Ovary (tissue), 9 donors: ENCODE measurements around the gene PKMYT1. TPM values are rescaled to one million over a fixed set of nuclear protein-coding genes. Genes with fewer than 3 reads are reported as not detected.

Source experiments
- DNase-seq, 5 donors: peaks; one replicate each; pipeline ENCODE4 v3.0.0-alpha.2; 2019 to 2020
- H3K27ac ChIP-seq, 2 donors: fragments of 200-600 bp; one replicate each; pipeline versions ENCODE4 v1.5.1 to v1.8.0; 2019 to 2022
- H3K27me3 ChIP-seq: fragments of 200-600 bp; one replicate; pipeline ENCODE4 v1.8.0; 2022
- H3K36me3 ChIP-seq: fragments of 200-600 bp; sonication (generic); one replicate; pipeline ENCODE4 v1.5.1; 2019
- H3K4me1 ChIP-seq: one replicate; pipeline ENCODE4 v1.8.1; 2013; ENCODE audit warnings: mild to moderate bottlenecking, moderate library complexity; ENCODE audit not compliant: insufficient read depth
- H3K4me3 ChIP-seq: fragments of 200-600 bp; sonication (generic); one replicate; pipeline ENCODE4 v1.5.1; 2017
- H3K9me3 ChIP-seq, 2 donors: fragments of 200-600 bp in 1 of 2; sonication (generic) in 1 of 2; one replicate each; pipeline versions ENCODE4 v1.5.1 to v1.8.1; 2013 to 2019; ENCODE audit warnings: mild to moderate bottlenecking in 1 of 2, moderate library complexity in 1 of 2
- EP300 ChIP-seq: sonication (generic); formaldehyde crosslinking; IDR thresholded peaks from one replicate; pipeline ENCODE4 v1.6.1; 2017; ENCODE audit warnings: antibody characterized with exemption
- POLR2A ChIP-seq: fragments of 450-650 bp; IDR thresholded peaks from one replicate; pipeline ENCODE4 v1.6.1; 2017; ENCODE audit warnings: antibody characterized with exemption, mild to moderate bottlenecking, moderate library complexity
- WGBS, 3 donors: extraction: QIAGEN DNeasy Blood & Tissue Kit in 1 of 3; methylation state at CpG; one replicate each; pipeline versions ENCODE4 v1.1.5 to v1.1.7; 2013 to 2017; 5-methylcytosine and 5-hydroxymethylcytosine counted together
- intact Hi-C, 4 donors: fragments of 100-400 bp; cut with DNase I; formaldehyde crosslinking; loops; one replicate each; pipeline versions ENCODE4 v1.11.0 to v1.15.1; 2022 to 2023
- polyA plus RNA-seq, 2 donors: library from polyadenylated mRNA; stranded (reverse); fragments of 200-250 nt in 1 of 2; fragments of 350-450 nt in 1 of 2; fragmentation: Illumina TruSeq in 1 of 2; extraction: RNeasy Lipid Tissue Mini Kit (QIAGEN cat#74804) in 1 of 2; gene quantifications; one replicate each; pipeline ENCODE4 v1.2.3, GENCODE V29; 2013 to 2014
- small RNA-seq: library from RNA; depleted of rRNA; stranded (forward); fragments of <200 nt; gene quantifications from one replicate; pipeline ENCODE3, GENCODE V24; 2016
- total RNA-seq, 7 donors: library from RNA; depleted of rRNA in 2 of 7; stranded (reverse); fragments of >200 nt in 2 of 7; fragmentation: NEBNext Ultra II Directional in 3 of 7; extraction: Animal tissue kit (Norgen Biotek cat#: 25700) in 3 of 7; gene quantifications; one replicate each; pipeline versions ENCODE4 v1.1.0 to v1.2.4, GENCODE V29; 2016 to 2023
- TF ChIP-seq, protein P1 (sequence below), 3 donors: fragments of 450-650 bp in 2 of 3; fragments of 200-600 bp in 1 of 3; IDR thresholded peaks; one replicate each; pipeline versions ENCODE4 v1.5.1 to v1.8.0; 2016 to 2022; ENCODE audit warnings: antibody characterized with exemption in 3 of 3, mild to moderate bottlenecking in 1 of 3
- donor health status: DM: no; HTN: no; CAD: no; lungs with moderate emphysema.
- donor health status: DM: no; HTN: no; CAD: no.
- donor health status: Bipolar disorder and iron deficiency.
- donor health status: DM: yes; HTN: yes; CAD: no.
- donor health status: DM: no; HTN: no; CAD: no.
- donor health status: DM: yes; HTN: yes; CAD: no.

The PKMYT1 gene
- total and polyA plus RNA-seq, 9 donors: 0.23 to 2.6 (median 0.86) TPM; not detected in 3

DNA sequence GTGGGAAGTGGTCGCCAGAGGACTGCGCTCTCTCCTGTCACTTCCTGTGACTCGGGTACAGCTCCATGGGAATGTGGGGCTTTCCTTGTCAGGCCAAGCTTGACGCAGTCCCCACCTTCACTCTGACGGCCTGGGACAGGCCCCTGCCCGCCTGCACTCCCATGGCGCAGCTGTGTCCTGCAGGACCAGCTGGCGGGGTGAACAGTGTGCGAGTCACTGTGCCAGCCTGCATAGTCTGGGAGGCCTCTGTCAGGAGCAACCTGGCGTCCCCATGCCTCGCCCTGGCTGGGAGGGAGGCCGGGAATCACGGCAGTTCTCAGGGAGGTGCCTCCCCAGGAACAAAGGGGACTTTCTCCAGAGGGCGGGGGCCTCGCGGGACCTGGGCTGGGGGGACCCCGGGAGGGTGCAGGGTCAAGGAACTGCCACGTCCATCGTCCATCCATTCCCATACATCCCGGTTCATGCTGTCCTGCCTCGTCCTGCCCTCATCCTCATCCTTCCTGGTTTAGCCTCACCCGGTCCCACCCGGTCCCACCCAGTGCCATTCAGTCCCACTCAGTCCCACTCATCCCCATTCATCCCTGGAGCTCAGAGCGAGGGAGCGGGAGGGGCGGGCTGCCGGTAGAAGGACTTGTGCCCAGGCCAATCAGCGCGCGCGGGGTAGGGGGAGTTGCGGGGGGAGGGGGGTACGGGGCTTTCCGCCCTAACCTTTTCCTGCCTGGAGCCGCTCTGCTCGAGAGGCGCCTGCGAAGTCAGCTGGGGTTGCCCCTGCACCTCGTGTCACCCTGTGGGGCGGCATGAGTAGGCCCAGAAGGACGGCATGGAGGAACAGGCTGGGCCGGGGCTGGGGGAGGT, 55.1 kb downstream of the PKMYT1 start:
- 77 to 81% (median 77%) methylated on average over 42 of the region's 42 CpGs for WGBS, 3 donors
- no peaks in the 10 kb centered on the region for H3K27me3 ChIP-seq
- H3K4me3 ChIP-seq: no peak overlapping the region
- TF ChIP-seq EP300 (no peak), POLR2A (no peak)
- TF ChIP-seq, protein P1, sequence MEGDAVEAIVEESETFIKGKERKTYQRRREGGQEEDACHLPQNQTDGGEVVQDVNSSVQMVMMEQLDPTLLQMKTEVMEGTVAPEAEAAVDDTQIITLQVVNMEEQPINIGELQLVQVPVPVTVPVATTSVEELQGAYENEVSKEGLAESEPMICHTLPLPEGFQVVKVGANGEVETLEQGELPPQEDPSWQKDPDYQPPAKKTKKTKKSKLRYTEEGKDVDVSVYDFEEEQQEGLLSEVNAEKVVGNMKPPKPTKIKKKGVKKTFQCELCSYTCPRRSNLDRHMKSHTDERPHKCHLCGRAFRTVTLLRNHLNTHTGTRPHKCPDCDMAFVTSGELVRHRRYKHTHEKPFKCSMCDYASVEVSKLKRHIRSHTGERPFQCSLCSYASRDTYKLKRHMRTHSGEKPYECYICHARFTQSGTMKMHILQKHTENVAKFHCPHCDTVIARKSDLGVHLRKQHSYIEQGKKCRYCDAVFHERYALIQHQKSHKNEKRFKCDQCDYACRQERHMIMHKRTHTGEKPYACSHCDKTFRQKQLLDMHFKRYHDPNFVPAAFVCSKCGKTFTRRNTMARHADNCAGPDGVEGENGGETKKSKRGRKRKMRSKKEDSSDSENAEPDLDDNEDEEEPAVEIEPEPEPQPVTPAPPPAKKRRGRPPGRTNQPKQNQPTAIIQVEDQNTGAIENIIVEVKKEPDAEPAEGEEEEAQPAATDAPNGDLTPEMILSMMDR (IDR thresholded peaks at IDR 0.05): no peak
- intact Hi-C loops: loop anchor here in 1 of 4 donors (5.0 kb wide), 1 partner anchor 48 kb away; no protein-coding TSS in a partner anchor
- DNase-seq: no peak
- peaks cover 1% of the 10 kb centered on the region for H3K4me1 ChIP-seq
- no peak overlapping the region for H3K27ac ChIP-seq
- H3K36me3 ChIP-seq: no peaks in the 10 kb centered on the region
- H3K9me3 ChIP-seq: no peaks in the 10 kb centered on the region

DNA sequence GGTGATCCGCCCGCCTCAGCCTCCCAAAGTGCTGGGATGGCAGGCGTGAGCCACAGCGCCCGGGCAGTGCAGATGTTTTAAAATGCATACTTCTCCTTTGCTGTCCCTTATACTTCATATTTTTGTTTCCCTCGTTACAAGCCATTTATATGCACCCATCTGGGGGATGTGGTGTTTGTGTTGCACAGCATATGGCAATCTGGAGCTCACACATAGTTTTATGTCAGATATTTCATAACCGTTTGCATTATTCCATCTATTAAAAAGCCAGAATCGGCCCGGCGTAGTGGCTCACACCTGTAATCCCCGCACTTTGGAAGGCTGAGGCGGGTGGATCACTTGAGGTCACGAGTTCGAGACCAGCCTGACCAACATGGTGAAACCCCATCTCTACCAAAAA, 56.8 kb downstream of the PKMYT1 start:
- no peaks in the 10 kb centered on the region for H3K36me3 ChIP-seq
- TF ChIP-seq EP300 (no peak), POLR2A (no peak)
- no peaks in the 10 kb centered on the region for H3K9me3 ChIP-seq
- no peak overlapping the region for H3K4me3 ChIP-seq
- intact Hi-C loops: no loop called here
- 93 to 94% (median 94%) methylated on average over 14 of the region's 14 CpGs for WGBS, 3 donors
- no peaks in the 10 kb centered on the region for H3K27me3 ChIP-seq
- H3K4me1 ChIP-seq: peaks cover 4% of the 10 kb centered on the region
- no peak overlapping the region for H3K27ac ChIP-seq
- DNase-seq: no peak

Small RNAs within 50 kb of the gene (small RNA-seq; reads per million reads assigned to genes)
- gene LINC00514: not detected

Other genes starting within 250 kb of the PKMYT1 start
- gene SRRM2, start 227.8 kb downstream of the PKMYT1 start, total RNA-seq: 100 to 1,000 TPM; 300 to 736 (median 470) TPM
- gene SRRM2, start 227.8 kb downstream of the PKMYT1 start, polyA plus RNA-seq: 100 to 1,000 TPM; 524 to 602 TPM
- gene ELOB, start 203.2 kb downstream of the PKMYT1 start, total RNA-seq: 100 to 1,000 TPM; 136 to 498 (median 172) TPM
- gene ELOB, start 203.2 kb downstream of the PKMYT1 start, polyA plus RNA-seq: 100 to 1,000 TPM in 1 of 2 donors, 1 to 10 TPM in 1; 8.9 to 385 TPM
- 10 to 100 TPM in 1 of 7 donors, 1 to 10 TPM in 1, under 1 TPM in 3, not detected in 2; 0.36 to 26.8 (median 0.82) TPM for gene PRSS33, start 192.9 kb downstream of the PKMYT1 start, total RNA-seq
- gene PRSS33, start 192.9 kb downstream of the PKMYT1 start, polyA plus RNA-seq: not detected
- under 1 TPM in 1 of 7 donors, not detected in 6; 0.20 TPM for gene PRSS41, start 182.0 kb downstream of the PKMYT1 start, total RNA-seq
- not detected for gene PRSS41, start 182.0 kb downstream of the PKMYT1 start, polyA plus RNA-seq
- gene PRSS21, start 163.2 kb downstream of the PKMYT1 start, total RNA-seq: 1 to 10 TPM in 3 of 7 donors, under 1 TPM in 1, not detected in 3; 0.87 to 9.3 (median 2.4) TPM
- under 1 TPM in 1 of 2 donors, not detected in 1; 0.53 TPM for gene PRSS21, start 163.2 kb downstream of the PKMYT1 start, polyA plus RNA-seq
- gene ZG16B, start 150.1 kb downstream of the PKMYT1 start, total RNA-seq: 1 to 10 TPM in 1 of 7 donors, under 1 TPM in 3, not detected in 3; 0.32 to 1.0 (median 0.45) TPM
- gene ZG16B, start 150.1 kb downstream of the PKMYT1 start, polyA plus RNA-seq: 1 to 10 TPM in 1 of 2 donors, under 1 TPM in 1; 0.28 to 1.8 TPM
- 1 to 10 TPM in 4 of 7 donors, under 1 TPM in 1, not detected in 2; 0.60 to 7.2 (median 1.3) TPM for gene PRSS22, start 122.3 kb downstream of the PKMYT1 start, total RNA-seq
- gene PRSS22, start 122.3 kb downstream of the PKMYT1 start, polyA plus RNA-seq: under 1 TPM in 1 of 2 donors, not detected in 1; 0.10 TPM
- 10 to 100 TPM; 24.7 to 46.0 (median 30.6) TPM for gene FLYWCH2, start 97.2 kb downstream of the PKMYT1 start, total RNA-seq
- gene FLYWCH2, start 97.2 kb downstream of the PKMYT1 start, polyA plus RNA-seq: 10 to 100 TPM in 1 of 2 donors, 1 to 10 TPM in 1; 3.0 to 50.9 TPM
- gene FLYWCH1, start 68.5 kb downstream of the PKMYT1 start, total RNA-seq: 10 to 100 TPM; 31.4 to 66.9 (median 55.3) TPM
- 10 to 100 TPM in 1 of 2 donors, 1 to 10 TPM in 1; 2.2 to 37.2 TPM for gene FLYWCH1, start 68.5 kb downstream of the PKMYT1 start, polyA plus RNA-seq
- under 1 TPM in 4 of 7 donors, not detected in 3; 0.18 to 0.57 (median 0.23) TPM for gene KREMEN2, start 16.2 kb downstream of the PKMYT1 start, total RNA-seq
- gene KREMEN2, start 16.2 kb downstream of the PKMYT1 start, polyA plus RNA-seq: not detected
- 1 to 10 TPM in 4 of 7 donors, under 1 TPM in 3; 0.30 to 5.7 (median 2.4) TPM for gene PAQR4, start 11.1 kb downstream of the PKMYT1 start, total RNA-seq
- gene PAQR4, start 11.1 kb downstream of the PKMYT1 start, polyA plus RNA-seq: 1 to 10 TPM; 1.4 to 1.5 TPM
- under 1 TPM in 4 of 7 donors, not detected in 3; 0.11 to 0.24 (median 0.19) TPM for gene CLDN9, start 32.5 kb upstream of the PKMYT1 start, total RNA-seq
- gene CLDN9, start 32.5 kb upstream of the PKMYT1 start, polyA plus RNA-seq: not detected
- gene CLDN6, start 37.7 kb upstream of the PKMYT1 start, total RNA-seq: 1 to 10 TPM in 1 of 7 donors, not detected in 6; 1.8 TPM
- gene CLDN6, start 37.7 kb upstream of the PKMYT1 start, polyA plus RNA-seq: not detected
- gene TNFRSF12A, start 39.9 kb upstream of the PKMYT1 start, total RNA-seq: 10 to 100 TPM in 2 of 7 donors, 1 to 10 TPM in 5; 3.7 to 52.5 (median 8.6) TPM
- gene TNFRSF12A, start 39.9 kb upstream of the PKMYT1 start, polyA plus RNA-seq: 1 to 10 TPM; 7.9 to 8.1 TPM
- gene HCFC1R1, start 43.5 kb upstream of the PKMYT1 start, total RNA-seq: 10 to 100 TPM; 15.9 to 73.1 (median 55.1) TPM
- 10 to 100 TPM; 27.5 to 82.0 TPM for gene HCFC1R1, start 43.5 kb upstream of the PKMYT1 start, polyA plus RNA-seq
- 10 to 100 TPM in 6 of 7 donors, 1 to 10 TPM in 1; 6.7 to 21.0 (median 15.6) TPM for gene THOC6, start 43.6 kb upstream of the PKMYT1 start, total RNA-seq
- gene THOC6, start 43.6 kb upstream of the PKMYT1 start, polyA plus RNA-seq: 10 to 100 TPM in 1 of 2 donors, 1 to 10 TPM in 1; 3.5 to 14.3 TPM
- gene BICDL2, start 56.5 kb upstream of the PKMYT1 start, total RNA-seq: 10 to 100 TPM in 1 of 7 donors, 1 to 10 TPM in 2, under 1 TPM in 2, not detected in 2; 0.89 to 21.9 (median 1.7) TPM
- under 1 TPM in 1 of 2 donors, not detected in 1; 0.02 TPM for gene BICDL2, start 56.5 kb upstream of the PKMYT1 start, polyA plus RNA-seq
- under 1 TPM in 6 of 7 donors, not detected in 1; 0.15 to 0.72 (median 0.61) TPM for gene MMP25, start 66.1 kb upstream of the PKMYT1 start, total RNA-seq
- under 1 TPM; 0.17 to 0.59 TPM for gene MMP25, start 66.1 kb upstream of the PKMYT1 start, polyA plus RNA-seq
- 10 to 100 TPM in 4 of 7 donors, 1 to 10 TPM in 3; 3.8 to 24.7 (median 10.6) TPM for gene IL32, start 85.2 kb upstream of the PKMYT1 start, total RNA-seq
- 10 to 100 TPM; 23.9 to 54.9 TPM for gene IL32, start 85.2 kb upstream of the PKMYT1 start, polyA plus RNA-seq
- gene ZSCAN10, start 118.8 kb upstream of the PKMYT1 start, total RNA-seq: under 1 TPM in 2 of 7 donors, not detected in 5; 0.47 to 0.69 TPM
- under 1 TPM in 1 of 2 donors, not detected in 1; 0.06 TPM for gene ZSCAN10, start 118.8 kb upstream of the PKMYT1 start, polyA plus RNA-seq
- gene ZNF205, start 132.1 kb upstream of the PKMYT1 start, total RNA-seq: 10 to 100 TPM; 10.7 to 16.3 (median 15.6) TPM
- gene ZNF205, start 132.1 kb upstream of the PKMYT1 start, polyA plus RNA-seq: 10 to 100 TPM in 1 of 2 donors, 1 to 10 TPM in 1; 3.0 to 22.1 TPM
- gene ZNF213, start 154.6 kb upstream of the PKMYT1 start, total RNA-seq: 10 to 100 TPM in 5 of 7 donors, 1 to 10 TPM in 2; 4.7 to 18.9 (median 12.2) TPM
- gene ZNF213, start 154.6 kb upstream of the PKMYT1 start, polyA plus RNA-seq: 10 to 100 TPM in 1 of 2 donors, under 1 TPM in 1; 0.95 to 10.7 TPM
- not detected for gene OR1F1, start 207.8 kb upstream of the PKMYT1 start, total RNA-seq
- gene OR1F1, start 207.8 kb upstream of the PKMYT1 start, polyA plus RNA-seq: not detected